DOHH2 (cell line): ENCODE measurements around the gene POLD3.

ENCODE experiments used
- H3F3A ChIP-seq: fragments of 200-600 bp; sonication (generic), shearing (Covaris generic); 2 replicates; pipeline ENCODE4 v1.6.0; 2016; ENCODE audit warnings: antibody characterized with exemption, mild to moderate bottlenecking; ENCODE audit not compliant: control insufficient read depth, insufficient read depth
- H3K27ac ChIP-seq: fragments of 200-600 bp; sonication (generic); 2 replicates; pipeline ENCODE4 v1.5.1; 2014; ENCODE audit warnings: low read depth, mild to moderate bottlenecking, low read length, moderate library complexity
- H3K27me3 ChIP-seq: fragments of 200-600 bp; sonication (generic); 2 replicates; pipeline ENCODE4 v1.6.1; 2014; ENCODE audit warnings: mild to moderate bottlenecking, low read length, mixed read lengths; ENCODE audit not compliant: control insufficient read depth
- H3K36me3 ChIP-seq: fragments of 200-600 bp; sonication (generic); 2 replicates; pipeline ENCODE4 v1.6.1; 2014; ENCODE audit warnings: mild to moderate bottlenecking, low read length, moderate library complexity, mixed read lengths; ENCODE audit not compliant: control insufficient read depth
- H3K4me1 ChIP-seq: fragments of 200-600 bp; sonication (generic); 2 replicates; pipeline ENCODE4 v1.6.1; 2014; ENCODE audit warnings: mild to moderate bottlenecking, low read length, mixed read lengths; ENCODE audit not compliant: control insufficient read depth
- H3K4me2 ChIP-seq: fragments of 200-600 bp; sonication (generic); 2 replicates; pipeline ENCODE4 v1.6.0; 2014; ENCODE audit warnings: mild to moderate bottlenecking, low read length, moderate library complexity
- H3K4me3 ChIP-seq: fragments of 200-600 bp; sonication (generic); 2 replicates; pipeline ENCODE4 v1.5.1; 2014; ENCODE audit warnings: mild to moderate bottlenecking, low read length, mixed read lengths
- H3K79me2 ChIP-seq: fragments of 200-600 bp; sonication (generic); 2 replicates; pipeline ENCODE4 v1.6.1; 2014; ENCODE audit warnings: mild to moderate bottlenecking, low read length, mixed read lengths; ENCODE audit not compliant: control insufficient read depth
- H3K9me2 ChIP-seq: fragments of 200-600 bp; sonication (generic); replicated peaks from 2 replicates; pipeline ENCODE4 v1.6.1; 2014; ENCODE audit warnings: mild to moderate bottlenecking, low read length, mixed read lengths; ENCODE audit not compliant: control insufficient read depth
- H3K9me3 ChIP-seq: fragments of 200-600 bp; sonication (generic); 2 replicates; pipeline ENCODE4 v1.6.1; 2014; ENCODE audit warnings: antibody characterized with exemption, low read length, mixed read lengths; ENCODE audit not compliant: control insufficient read depth, insufficient read depth
- H4K20me1 ChIP-seq: fragments of 200-600 bp; sonication (generic); 2 replicates; pipeline ENCODE4 v1.6.0; 2014; ENCODE audit warnings: low read depth, mild to moderate bottlenecking, antibody characterized with exemption, low read length, moderate library complexity; ENCODE audit not compliant: control insufficient read depth, insufficient read depth
- CTCF ChIP-seq: fragments of 200-600 bp; sonication (generic); IDR thresholded peaks from one replicate; pipeline ENCODE4 v1.5.1; 2014; ENCODE audit warnings: antibody characterized with exemption, mild to moderate bottlenecking, low read depth, low read length; ENCODE audit not compliant: poor library complexity, severe bottlenecking
- EZH2phosphoT487 ChIP-seq: fragments of 200-600 bp; sonication (generic); IDR thresholded peaks from 2 replicates; pipeline ENCODE4 v1.6.1; 2017; ENCODE audit warnings: borderline replicate concordance, mild to moderate bottlenecking, antibody characterized with exemption, low read length, moderate library complexity, mixed read lengths

POLD3 gene

GRCh38 chr11:74550991-74551753 is 41.2 kb upstream of the POLD3 start:
- H3K9me3 ChIP-seq: no peaks in the 10 kb centered on the region
- TF ChIP-seq CTCF (no peak), EZH2phosphoT487 (no peak)
- peaks cover 3% of the 10 kb centered on the region; the same call in 1 of the 2 replicates for H3K27me3 ChIP-seq
- no peaks in the 10 kb centered on the region for H3K79me2 ChIP-seq
- no peaks in the 10 kb centered on the region for H3F3A ChIP-seq
- H3K27ac ChIP-seq: no peak overlapping the region
- H3K9me2 ChIP-seq: no peaks in the 10 kb centered on the region
- no peak overlapping the region for H3K4me2 ChIP-seq
- H3K4me1 ChIP-seq: no peaks in the 10 kb centered on the region
- no peak overlapping the region for H3K4me3 ChIP-seq
- H4K20me1 ChIP-seq: no peaks in the 10 kb centered on the region
- H3K36me3 ChIP-seq: no peaks in the 10 kb centered on the region

GRCh38 chr11:74551754-74552145 is 40.6 kb upstream of the POLD3 start:
- Histone ChIP-seq H3K79me2 (no peaks in the 10 kb centered on the region), H3K27ac (no peak overlapping the region), H4K20me1 (no peaks in the 10 kb centered on the region), H3K27me3 (peaks cover 3% of the 10 kb centered on the region; the same call in 1 of the 2 replicates), H3K9me2 (no peaks in the 10 kb centered on the region), H3K4me3 (no peak overlapping the region), H3K4me2 (no peak overlapping the region), H3K36me3 (no peaks in the 10 kb centered on the region), H3K4me1 (no peaks in the 10 kb centered on the region), H3K9me3 (no peaks in the 10 kb centered on the region), H3F3A (no peaks in the 10 kb centered on the region)
- TF ChIP-seq EZH2phosphoT487 (no peak), CTCF (no peak)

- no peak overlapping the region for H3K4me2 ChIP-seq
- no peaks in the 10 kb centered on the region for H3K79me2 ChIP-seq
- no peaks in the 10 kb centered on the region for H3K36me3 ChIP-seq
- H3K27me3 ChIP-seq: peaks cover 3% of the 10 kb centered on the region; the same call in 1 of the 2 replicates
- TF ChIP-seq EZH2phosphoT487 (no peak), CTCF (no peak)
- no peaks in the 10 kb centered on the region for H3F3A ChIP-seq
- H4K20me1 ChIP-seq: no peaks in the 10 kb centered on the region
- no peaks in the 10 kb centered on the region for H3K9me3 ChIP-seq
- no peaks in the 10 kb centered on the region for H3K4me1 ChIP-seq
- H3K4me3 ChIP-seq: no peak overlapping the region
- H3K27ac ChIP-seq: no peak overlapping the region
- H3K9me2 ChIP-seq: no peaks in the 10 kb centered on the region
Measured at GRCh38 chr11:74557526-74557925, 34.9 kb upstream of the POLD3 start.
